GM19043 (cell line): Measurements from ENCODE around the gene SPATA9.

Source experiments
- ATAC-seq: cut with Tn5 transposase; IDR thresholded peaks from one replicate; pipeline ENCODE4 v1.9.1; 2021; ENCODE audit warnings: low read depth; ENCODE audit not compliant: unreplicated experiment

Gene SPATA9

DNA sequence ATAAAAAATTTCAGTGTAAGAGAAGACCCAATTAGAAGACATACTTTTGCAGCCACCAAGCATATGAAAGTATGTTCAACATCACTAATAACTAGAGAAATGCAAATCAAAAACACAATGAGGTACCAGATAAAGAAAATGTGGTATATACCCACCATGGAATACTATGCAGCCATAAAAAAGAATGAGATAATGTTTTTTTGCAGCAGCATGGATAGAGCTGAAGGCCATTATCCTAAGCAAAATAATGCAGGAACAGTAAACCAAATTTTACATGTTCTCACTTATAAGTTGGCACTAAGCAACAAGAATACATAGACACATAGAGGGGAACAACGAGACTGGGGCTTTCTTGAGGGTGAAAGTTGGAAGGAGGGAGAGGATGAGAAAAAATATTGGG is 6.9 kb upstream of the SPATA9 start:
- no peak for ATAC-seq

DNA sequence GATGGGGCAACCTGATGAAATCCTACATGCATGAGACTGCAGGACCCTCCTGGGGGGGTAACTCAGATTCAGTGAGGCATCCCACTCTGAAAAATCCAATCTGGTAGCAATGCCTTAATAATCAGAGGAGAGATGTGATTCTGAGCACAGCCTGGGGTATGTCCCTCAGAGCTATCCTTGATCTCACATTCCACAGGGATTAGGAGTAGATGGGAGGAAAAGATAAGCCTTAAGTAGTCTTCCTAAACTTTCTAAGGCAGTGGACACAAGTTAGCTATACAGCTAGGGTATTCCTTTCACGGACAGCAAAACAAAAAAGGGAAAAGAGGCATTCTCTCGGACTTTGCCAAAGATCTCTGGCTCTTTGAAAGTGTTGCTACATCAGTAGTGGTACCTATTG is 3.9 kb upstream of the SPATA9 start:
- no peak for ATAC-seq

DNA sequence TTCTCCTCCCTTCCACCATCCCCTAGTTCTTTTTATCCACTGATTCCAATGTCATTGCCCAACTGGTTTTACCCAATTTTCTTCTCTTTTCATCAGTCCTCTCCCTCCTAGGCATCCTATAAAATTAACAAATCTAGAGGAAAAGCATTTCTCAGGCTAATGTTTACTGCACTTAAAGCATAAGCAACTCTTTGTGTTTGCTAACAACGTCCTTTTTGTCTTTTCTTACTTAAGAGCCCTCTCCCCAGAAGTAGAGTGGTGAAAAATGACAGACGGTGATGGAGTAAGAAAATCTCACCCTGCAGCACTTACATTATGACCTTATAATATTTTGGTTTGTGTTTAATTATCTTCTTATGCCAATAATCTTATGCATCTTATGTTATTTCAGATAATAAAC is 1.6 kb upstream of the SPATA9 start:
- no peak for ATAC-seq

DNA sequence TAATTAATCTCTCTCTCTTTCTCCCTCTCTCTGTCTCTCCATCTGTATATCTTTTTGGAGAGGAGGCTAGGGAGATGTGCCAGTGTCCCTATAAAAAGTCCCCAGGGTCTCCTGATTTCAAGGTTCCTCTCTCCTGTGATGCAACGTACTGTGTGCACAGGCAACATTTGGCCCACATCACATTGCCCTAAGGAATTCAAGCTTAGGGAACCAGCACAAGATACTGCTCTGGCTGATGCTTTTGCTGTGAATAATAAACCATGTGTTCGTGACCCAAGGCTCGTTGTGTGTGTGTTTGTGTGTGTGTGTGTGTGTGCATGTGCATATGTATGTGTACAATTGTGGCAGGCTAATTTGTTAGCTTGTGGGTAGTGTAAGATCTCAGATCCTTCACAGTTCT is 9.7 kb downstream of the SPATA9 start:
- no peak for ATAC-seq

DNA sequence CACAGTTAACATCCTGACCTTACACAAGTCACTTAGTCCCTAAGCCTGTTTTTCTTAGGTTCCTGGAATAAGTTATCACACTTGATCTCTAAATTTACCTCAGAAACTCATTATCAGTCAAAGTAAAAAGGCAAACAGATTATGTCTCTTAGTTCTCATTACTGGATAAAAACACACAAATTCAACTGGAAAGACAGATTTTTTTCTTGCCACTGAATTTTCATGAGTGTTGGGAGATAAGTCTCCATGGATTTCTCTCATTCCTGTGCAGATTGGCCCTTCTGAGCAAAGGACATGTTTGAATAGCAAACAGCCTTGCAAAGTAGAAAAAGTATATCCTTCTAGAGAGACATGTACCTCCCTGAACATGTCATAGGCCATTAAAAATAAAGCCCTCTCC is 10.2 kb downstream of the SPATA9 start:
- ATAC-seq = no peak

DNA sequence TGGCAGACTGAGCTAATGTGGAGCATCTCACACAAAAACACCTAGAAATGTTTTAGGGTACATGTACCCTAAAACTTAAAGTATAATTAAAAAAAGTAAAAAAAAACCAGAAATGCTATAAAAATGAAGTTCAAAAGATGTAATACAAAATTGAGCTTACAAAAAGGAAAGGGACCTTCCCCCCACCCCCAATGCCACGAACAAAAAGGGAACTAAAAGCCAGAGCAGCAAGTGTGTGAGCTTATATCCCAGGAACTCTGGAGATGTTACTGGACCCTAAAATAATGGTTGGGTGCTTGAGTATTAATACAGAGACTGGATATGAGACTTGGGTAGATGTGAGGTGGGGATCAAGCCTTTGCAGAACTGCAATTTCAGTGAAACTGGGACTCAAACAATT is 11.0 kb downstream of the SPATA9 start:
- ATAC-seq = no peak

DNA sequence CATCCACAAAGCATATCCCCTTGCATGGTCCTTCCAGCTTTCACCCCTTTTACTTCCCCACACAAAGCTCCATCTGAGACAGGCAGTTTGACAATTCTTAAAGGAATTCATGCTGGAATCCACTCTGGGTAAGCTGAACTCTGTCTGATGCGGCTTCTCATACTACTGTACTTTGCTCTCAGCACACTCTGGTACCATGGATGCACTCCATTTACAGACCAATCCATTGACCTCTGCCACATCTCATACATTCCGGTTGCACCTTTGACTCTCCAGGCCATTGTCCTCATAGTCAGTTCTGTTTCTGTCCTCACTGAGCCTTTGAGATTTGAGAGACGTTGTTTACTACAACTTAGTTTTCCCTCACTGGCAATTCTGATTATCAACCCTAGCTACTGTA is 12.2 kb downstream of the SPATA9 start:
- no peak for ATAC-seq

DNA sequence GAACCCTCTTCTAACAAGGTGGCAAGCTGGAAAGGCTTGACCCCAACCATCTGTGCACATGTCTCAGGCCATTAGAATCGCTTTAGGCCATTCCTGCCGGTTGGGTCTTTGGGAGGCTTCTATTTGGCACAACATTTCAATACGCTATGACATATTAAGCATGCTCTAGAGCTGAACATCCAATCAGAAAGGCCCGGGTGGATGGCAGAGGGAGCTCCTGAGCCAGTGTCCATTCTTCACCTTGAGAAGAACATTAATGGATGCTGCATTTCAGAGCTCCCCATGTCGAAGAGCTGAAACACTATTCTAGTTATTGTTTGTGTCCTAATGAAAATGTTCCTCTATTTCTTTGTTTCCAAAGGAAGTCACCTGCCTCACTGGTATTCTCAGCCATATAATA is 12.8 kb downstream of the SPATA9 start:
- ATAC-seq = no peak

DNA sequence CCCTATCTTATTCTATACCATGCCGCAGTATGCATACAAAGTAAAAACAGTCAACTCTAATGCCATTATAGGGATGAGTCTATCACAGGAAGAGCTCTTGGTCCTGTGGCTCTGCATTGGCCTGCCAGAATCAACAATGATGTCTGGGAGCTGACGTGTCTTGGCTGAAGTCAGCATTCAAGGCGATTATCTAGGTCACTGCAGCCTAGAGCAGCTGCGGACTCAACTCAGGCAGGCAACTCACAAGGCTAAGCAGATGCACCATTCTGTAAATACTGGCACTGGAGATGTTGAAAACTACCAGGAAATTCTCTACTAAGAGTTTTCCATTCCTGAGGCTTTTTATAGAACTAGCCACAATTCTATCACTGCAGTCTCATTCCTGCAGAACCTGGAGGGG is 13.3 kb downstream of the SPATA9 start:
- no peak for ATAC-seq

DNA sequence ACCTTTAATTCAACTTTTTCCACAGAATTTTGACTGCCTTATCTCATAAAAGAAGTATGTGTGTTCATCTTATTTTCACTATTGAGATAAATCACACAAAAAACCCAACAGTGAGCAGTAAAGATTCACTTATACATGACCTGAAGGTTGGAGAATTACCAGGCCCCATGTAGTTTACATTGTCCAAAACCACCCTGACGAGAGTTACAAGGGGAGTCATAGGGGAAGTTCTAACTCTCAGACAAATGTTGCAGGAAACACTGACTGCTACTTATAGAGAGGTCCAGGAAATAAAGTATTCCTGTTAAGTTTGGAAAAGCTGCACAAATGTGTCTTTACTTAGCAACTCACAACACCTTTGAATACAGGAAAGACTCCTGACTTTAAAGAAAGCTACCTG is 14.1 kb downstream of the SPATA9 start:
- ATAC-seq = no peak

DNA sequence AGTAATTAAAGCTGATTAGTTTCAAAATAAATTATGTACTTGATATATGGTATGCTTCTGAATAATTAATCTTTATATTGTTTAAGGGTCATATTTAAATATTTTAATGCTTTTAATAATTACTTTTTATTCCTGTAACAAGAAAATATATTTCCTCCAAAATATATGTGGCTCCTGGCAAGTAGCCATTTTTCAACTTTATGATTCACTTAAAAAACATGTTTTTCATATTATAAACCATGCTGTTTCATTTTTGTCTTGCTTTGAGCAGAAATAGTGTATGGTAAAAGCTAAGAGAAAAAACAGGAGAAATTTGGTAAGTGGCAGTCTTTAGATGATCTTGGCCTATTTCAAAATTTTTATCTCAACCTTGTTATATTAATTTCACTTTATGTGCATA is 14.6 kb downstream of the SPATA9 start:
- no peak for ATAC-seq

DNA sequence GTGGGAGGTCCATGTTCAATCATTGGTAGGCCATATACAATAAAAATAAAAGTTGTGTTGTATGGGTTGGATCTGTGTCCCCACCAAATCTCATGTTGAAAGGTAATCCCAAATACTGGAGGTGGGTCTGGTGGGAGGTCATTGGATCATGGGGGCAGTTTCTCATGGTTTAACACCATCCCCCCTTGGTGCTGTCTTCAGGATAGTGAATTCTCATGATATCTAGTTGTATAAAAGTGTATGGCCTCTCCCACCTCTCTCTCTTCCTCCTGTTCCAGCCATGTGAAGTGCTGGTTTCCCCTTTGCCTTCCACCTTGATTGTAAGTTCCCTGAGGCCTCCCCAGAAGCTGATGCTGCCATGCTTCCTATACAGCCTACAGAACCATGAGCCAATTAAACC is 15.1 kb downstream of the SPATA9 start:
- no peak for ATAC-seq

DNA sequence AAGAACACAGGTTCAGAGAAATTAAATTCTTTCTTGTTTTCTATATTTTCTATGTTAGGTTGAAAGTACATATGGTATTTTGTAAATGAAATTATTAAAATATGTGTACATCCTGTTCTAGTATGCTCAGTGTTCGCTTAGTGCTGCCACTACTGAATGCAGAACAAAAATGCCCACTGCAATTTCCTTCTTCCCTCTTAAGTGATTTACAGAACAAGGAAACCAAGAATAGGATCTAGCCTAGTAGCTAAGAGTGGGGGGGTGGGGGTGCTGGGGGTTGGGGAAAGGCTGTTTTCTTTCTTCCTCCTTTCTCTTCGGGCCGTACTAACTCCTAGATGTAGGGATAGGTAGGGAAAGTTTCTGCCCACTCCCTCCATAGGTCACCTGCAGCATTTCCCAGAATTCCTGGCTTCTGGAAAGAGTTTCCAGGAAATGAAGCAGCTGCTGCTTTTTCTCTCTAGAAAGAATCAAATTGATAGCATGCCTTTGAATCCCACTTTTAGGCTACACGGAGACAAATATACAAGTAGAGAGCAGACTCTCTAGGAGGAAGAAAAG is 15.7 kb downstream of the SPATA9 start:
- no peak for ATAC-seq

DNA sequence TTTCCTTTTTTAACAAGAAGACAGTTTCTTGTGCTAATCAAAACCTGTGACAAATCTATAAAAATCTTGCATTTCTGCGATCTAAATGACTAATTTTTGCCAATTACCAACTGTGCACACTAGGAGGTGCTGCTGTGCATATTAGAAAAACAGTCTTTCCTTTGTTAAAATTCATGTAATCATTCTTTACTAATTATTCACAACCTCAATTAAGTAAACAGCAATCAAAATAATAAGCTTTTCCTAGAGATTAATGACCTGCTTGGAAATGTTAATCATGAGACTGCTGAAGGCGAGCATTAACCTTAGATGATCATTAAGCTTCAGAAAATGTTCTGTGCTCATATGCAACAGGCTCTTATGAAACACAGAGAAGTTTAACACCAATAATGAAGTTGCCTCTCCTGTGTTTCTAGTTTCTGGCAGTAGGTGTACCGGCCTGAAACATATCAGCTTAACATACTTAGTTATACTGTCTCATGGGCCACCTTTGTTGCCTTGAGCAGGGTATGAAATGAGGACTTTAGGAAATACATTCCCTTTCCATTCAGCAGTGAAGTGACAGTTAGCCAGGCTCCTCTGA is 18.5 kb downstream of the SPATA9 start:
- ATAC-seq = no peak

DNA sequence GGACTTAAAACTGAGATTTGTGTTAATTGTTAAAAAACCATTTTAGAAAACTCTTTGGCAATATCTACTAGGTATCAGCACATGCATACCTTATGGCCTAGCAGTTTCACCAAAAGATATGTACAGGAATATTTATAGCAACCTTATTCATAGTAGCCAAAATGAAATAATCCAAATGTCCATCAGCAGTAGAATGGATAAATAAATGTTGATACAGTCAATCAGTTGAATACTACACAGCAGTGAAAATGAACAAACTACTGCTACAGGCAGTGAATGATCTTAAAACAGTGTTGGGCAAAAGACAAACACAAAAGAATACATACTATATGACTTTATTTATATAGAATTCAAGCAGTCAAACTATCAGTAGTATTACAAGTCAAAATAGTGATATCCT is 19.8 kb downstream of the SPATA9 start:
- no peak for ATAC-seq

DNA sequence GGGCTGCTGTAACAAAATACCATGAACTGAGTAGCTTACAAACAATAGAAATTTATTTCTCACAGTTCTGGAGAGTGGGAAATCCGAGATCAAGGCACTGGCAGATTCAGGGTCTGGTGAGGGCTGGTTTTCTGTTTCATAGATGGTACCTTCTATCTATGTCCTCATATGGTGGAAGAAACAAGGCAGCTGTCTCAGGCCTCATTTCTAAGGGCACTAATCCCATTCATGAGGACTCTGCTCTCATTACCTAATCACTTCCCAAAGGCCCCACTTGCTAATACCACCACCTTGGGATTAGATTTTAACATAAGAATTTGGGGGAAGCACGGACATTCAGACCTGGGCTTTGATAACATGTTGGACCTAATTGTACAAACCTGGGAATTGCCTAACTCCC is 22.7 kb downstream of the SPATA9 start:
- no peak for ATAC-seq

DNA sequence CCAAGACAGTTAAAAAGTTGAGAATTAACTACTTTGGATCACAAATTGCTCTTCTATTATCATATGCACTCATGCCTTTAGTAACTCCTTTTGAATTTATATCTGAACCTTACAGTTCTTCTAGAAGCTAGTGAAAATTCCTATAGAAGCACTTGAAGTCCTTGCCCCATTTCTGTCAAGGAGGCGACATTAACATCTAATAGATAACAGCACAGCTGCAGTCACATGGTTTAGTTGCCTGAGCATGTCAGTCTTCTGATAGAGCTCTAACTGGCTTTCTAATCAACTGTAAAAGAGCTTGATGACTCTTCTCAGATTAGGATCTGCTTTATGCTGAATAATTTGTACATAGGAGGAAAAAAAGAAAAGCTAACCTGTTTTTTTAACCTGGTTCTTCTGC is 27.2 kb downstream of the SPATA9 start:
- ATAC-seq = no peak

DNA sequence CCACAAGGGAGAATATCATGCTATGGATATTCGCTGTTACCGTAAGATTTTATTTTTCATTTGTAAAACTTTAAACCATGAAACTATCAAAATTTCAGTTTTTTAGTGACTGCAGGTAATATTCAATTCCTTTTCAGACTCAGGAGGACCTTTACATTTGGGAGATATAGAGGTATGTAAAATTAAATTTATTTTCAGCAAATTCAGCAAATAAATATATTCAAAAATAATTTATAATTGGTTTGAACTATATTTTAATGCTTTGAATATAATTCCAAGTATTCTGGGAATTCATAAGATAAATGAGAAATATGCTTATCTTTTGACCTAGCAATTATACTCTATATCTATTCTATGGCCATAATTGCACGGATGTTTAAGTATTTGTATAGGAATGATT is 28.6 kb downstream of the SPATA9 start:
- no peak for ATAC-seq

DNA sequence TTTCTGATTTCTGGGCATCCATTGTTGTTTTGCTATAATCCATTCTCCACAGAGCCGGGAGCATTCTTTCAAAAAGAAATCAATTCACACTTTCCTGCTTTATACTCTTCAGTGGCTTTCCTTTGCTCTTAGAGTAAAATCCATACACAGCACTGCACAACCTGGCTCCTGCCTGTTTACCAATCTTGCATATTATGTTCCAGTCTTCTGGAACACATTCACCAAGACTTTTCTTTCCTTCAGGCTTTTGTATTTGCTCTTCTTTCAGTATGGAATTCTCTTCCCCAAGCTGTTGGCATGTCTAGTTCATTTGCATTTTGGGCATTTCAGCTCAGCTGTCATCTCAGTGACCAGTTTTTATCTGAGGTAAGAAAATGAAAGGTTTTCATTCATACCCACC is 29.9 kb downstream of the SPATA9 start:
- no peak for ATAC-seq

DNA sequence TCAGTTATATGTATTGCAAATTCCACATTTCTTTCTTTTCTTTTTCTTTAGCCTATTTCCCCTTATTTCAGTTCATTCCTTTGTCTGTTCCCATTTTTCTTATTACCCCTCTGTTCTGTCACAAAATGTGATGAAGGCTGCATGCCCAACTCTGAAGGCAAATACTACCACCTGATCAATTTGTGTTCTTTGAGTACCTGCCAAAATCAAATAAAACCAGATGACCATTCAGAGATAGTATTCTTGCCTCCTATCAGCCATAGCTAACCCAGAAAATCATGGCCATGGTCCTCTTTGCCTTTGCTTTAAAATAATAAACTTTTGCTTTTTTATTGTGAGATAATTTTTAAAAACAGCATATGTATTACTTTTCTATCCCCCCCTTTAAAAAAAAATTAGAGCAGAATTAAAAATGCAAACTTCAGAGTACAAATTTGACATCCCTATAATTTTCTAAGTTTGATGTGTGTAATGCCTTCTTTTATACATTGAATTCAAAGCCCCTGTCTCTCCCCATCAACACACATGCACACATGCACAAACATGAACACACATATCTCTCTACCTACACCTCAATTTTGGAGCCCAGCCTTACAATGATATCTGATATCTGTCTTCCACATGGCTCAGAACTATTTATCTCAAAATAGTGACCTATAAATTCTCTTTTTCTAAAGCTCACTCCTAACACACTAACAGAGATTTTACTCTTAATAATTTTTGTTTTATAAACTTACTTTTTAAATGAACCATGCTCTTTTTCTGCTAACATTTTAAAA is 32.8 kb downstream of the SPATA9 start:
- no peak for ATAC-seq

DNA sequence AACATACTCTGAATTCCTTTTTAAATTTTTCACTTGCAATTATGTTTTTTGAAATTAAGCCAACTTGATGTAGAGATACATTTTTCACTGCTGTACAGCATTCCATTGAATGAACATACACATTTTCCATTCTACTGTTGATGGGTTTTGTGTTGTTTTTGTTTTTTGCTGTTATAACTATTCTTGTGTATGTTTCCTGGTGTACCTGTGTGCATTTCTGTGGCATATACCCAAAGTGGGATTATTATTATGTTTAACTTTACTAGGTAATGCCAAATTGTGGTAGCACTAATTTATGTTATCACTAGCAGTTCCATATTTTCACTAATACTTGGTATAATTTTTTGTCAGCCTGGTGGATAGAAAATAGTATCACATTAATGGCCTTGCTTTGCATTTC is 33.5 kb downstream of the SPATA9 start:
- no peak for ATAC-seq
